ENCODE results near the gene DIP2C.

DNA sequence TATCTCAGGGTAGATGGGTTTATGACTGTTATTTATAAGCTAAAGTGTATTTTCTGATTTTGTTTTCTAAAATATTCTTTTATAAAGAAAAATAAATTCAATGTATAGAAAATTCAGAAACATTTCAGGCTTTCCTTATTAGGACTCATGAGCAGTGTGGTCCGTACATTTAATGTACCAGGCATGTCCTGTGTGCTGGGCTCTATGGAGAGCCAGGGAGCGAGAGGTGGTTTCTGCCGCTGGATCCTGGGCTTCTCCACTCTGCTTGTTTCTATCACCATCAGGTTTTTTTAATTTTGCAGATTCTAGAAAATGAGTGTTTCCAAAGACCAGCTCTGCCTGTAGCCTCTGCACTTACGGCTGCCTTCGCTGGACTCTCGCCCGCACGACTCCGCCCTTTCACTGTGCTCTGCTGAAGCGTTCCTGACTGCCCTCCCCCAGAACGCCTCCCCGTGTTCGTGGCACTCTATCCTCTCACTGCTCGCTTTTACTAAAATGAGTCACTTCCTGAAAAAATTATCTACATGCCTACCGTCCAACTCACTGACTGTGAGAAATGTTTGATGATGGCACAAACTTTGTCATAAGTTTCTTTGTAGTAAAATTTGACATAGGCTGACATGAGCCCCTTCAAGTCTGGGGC is 365.7 kb downstream of the DIP2C start:
- TF ChIP-seq EZH2 (IDR thresholded peaks at IDR 0.05; ENCODE audit: borderline replicate concordance, insufficient read depth, low read depth, low read length, poor library complexity, severe bottlenecking): no peak
- TF ChIP-seq, protein P1, sequence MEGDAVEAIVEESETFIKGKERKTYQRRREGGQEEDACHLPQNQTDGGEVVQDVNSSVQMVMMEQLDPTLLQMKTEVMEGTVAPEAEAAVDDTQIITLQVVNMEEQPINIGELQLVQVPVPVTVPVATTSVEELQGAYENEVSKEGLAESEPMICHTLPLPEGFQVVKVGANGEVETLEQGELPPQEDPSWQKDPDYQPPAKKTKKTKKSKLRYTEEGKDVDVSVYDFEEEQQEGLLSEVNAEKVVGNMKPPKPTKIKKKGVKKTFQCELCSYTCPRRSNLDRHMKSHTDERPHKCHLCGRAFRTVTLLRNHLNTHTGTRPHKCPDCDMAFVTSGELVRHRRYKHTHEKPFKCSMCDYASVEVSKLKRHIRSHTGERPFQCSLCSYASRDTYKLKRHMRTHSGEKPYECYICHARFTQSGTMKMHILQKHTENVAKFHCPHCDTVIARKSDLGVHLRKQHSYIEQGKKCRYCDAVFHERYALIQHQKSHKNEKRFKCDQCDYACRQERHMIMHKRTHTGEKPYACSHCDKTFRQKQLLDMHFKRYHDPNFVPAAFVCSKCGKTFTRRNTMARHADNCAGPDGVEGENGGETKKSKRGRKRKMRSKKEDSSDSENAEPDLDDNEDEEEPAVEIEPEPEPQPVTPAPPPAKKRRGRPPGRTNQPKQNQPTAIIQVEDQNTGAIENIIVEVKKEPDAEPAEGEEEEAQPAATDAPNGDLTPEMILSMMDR (IDR thresholded peaks at IDR 0.05): no peak
